Measurements from ENCODE around the gene POU6F2. TPM values are rescaled to one million over a fixed set of nuclear protein-coding genes. Genes with fewer than 3 reads are reported as not detected.
A peak's percentile ranks its signal among the peaks of the same experiment; 100 is the strongest.

Gene POU6F2
- total RNA-seq, 1 donor from 2014 or later, result 0.24 TPM

- intact Hi-C loops (cut with DNase I), result no loop called here
- DNase-seq (ENCODE audit: missing footprints) (no peak), ATAC-seq (no peak)
Observed at GRCh38 chr7:39468261-39468660, 490.6 kb downstream of the POU6F2 start.

- DNase-seq (ENCODE audit: missing footprints) (no peak), ATAC-seq (no peak)
- intact Hi-C loops (cut with DNase I), result no loop called here
Observed at GRCh38 chr7:39468808-39469374, 491.2 kb downstream of the POU6F2 start.

GRCh38 chr7:39480901-39481300, 503.2 kb downstream of the POU6F2 start:
- no peak for DNase-seq (ENCODE audit: missing footprints)
- no peak for ATAC-seq
- intact Hi-C loops (cut with DNase I), result no loop called here

DNA sequence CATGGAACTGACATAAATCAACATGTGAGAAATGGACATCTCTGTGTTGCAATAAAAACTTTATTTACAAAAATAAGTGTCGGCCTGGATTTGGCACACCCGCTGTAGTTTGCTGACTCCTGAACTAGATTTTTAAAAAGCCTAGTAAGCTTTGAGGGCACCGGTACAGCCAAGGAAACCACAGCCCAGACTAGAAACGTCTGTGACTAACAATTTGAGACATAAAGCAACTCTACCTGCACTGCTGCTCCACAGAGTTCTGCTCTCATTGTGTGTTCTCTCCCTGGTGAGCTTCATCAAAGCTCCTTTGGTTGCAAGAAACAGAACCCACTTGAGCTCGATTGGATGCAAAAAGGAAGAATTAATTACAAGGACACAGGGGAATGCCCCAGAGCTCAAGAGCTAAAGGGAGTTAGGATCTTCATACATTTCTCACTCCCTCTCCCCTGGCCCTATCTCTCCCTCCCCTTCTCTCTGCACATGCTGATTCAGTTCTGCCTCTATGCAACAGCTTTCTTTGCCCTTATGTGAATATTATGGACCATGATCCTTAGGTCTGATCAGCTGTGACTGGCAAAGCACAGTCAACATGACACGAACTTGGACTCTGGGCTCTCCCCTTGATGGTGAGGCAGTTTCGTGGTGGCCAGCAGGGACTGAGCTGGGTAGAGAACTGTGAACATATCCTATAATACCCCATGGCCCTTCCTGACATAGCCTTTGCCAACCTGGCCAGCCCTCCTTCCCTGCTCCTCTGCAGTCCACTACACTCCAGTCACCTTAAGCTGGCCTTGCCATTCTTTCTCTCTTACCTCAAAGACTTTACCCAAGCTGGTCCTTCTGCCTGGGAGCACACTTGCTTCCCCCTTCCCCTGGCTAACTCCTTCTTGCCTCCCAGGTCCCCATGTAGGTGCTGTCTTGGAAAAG, 511.0 kb downstream of the POU6F2 start:
- no peak for DNase-seq (ENCODE audit: missing footprints)
- ATAC-seq, result no peak
- intact Hi-C loops (cut with DNase I), result no loop called here

- intact Hi-C loops (cut with DNase I), result no loop called here
- ATAC-seq, result no peak
- DNase-seq (ENCODE audit: missing footprints), result peak; percentile 53
Observed at GRCh38 chr7:39490296-39490695, 512.6 kb downstream of the POU6F2 start.

- intact Hi-C loops (cut with DNase I), result no loop called here
- no peak for DNase-seq (ENCODE audit: missing footprints)
- no peak for ATAC-seq
Observed at GRCh38 chr7:39493934-39494333, 516.2 kb downstream of the POU6F2 start.

GRCh38 chr7:39501358-39501757, 523.6 kb downstream of the POU6F2 start:
- DNase-seq (ENCODE audit: missing footprints) (no peak), ATAC-seq (no peak)
- intact Hi-C loops (cut with DNase I), result no loop called here

DNA sequence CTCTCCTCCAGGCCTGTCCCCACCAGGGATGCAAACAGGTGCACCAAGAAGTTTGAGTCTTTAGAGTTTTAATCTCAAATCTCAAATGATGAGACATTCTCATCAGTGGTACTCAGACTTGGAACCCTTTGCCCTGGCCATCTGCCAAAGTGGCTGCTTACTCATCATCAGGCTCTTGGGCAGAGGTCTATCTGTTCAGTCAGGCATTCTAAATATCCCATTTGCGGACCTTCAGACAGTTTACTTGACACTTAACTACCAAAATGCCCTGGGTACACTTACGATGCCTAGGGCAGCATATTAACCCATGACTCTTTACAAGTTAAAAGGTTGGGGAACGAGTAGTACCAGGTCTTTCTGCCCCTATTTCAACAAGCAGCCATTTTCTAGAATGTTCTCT, 527.3 kb downstream of the POU6F2 start:
- DNase-seq (ENCODE audit: missing footprints) (no peak), ATAC-seq (no peak)
- intact Hi-C loops (cut with DNase I), result no loop called here

- DNase-seq (ENCODE audit: missing footprints) (no peak), ATAC-seq (no peak)
- intact Hi-C loops (cut with DNase I), result no loop called here
Observed at GRCh38 chr7:39507866-39508551, 530.3 kb downstream of the POU6F2 start.

GRCh38 chr7:39509436-39509835, 531.7 kb downstream of the POU6F2 start:
- ATAC-seq (no peak), DNase-seq (ENCODE audit: missing footprints) (no peak)
- intact Hi-C loops (cut with DNase I), result no loop called here

DNA sequence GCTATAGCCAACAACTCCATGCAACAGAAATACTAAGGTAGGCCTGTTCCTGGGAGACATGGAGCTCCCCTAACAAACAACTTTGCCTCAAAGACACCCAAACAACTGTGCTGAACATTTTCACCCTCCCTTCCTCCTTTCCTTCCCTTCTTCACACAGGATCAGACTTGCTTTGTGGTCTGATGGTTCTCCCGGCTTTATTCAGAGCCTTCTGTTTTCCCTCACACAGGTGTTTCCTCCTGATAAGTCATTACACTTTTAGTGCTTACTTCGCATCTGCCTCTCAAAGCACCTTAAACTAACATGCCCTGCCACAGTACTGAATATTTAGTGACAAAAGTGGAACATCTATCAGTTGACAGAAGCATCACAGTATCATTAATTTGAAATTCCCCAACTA, 532.2 kb downstream of the POU6F2 start:
- no peak for ATAC-seq
- intact Hi-C loops (cut with DNase I), result no loop called here
- no peak for DNase-seq (ENCODE audit: missing footprints)

GRCh38 chr7:39510864-39511354, 533.2 kb downstream of the POU6F2 start:
- DNase-seq (ENCODE audit: missing footprints) (no peak), ATAC-seq (no peak)
- intact Hi-C loops (cut with DNase I), result no loop called here

DNA sequence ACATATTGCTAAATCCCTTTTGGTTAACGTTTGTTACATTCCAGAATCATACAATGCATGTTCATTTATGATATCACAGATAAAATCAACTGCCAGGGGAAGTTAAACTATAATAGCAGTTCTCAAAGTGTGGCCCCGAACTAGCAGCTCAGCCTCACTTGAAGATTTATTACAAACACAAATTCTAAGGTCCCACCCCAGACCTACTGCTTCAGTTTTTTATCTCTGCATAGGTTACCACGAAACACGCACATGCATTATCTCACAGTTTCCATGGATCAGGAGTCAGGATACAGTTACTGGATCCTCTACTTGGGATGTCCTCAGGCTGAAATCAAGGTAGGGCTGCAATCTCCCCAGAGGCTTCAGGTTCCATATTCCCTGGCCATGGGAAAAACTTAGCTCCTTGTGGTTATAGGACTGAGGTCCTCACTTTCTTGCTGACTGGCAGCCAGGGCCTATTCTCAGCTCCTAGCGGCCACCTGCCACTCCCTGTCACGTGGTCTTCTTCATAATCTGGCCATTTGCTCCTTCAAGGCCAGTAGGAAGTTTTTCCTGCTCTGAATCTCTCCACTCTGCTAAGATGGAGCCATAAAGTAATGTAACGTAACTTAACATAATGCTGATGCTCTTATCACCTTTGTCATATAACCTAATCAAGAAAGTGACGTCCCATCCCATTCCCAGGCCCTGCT, 538.0 kb downstream of the POU6F2 start:
- intact Hi-C loops (cut with DNase I), result no loop called here
- DNase-seq (ENCODE audit: missing footprints) (no peak), ATAC-seq (no peak)

GRCh38 chr7:39516498-39516897, 538.8 kb downstream of the POU6F2 start:
- no peak for ATAC-seq

DNA sequence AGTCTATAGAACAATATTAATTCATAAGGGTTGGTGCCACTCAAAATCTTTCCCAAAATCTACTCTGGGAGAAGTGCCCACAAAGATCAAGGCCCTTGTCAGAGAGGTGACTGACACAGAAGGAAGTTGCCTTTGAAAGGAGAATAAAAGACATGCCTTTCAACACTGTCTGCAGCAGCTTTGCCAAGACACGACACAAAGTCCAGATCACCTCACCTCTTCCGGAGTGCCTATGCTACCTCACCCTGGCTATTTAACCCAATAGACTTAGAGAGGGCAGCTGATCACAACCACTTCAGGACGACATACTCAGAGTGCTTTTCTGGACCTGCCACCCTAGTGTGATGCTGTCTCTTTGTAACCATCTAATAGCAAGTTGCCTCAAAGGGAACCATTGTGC, 539.5 kb downstream of the POU6F2 start:
- DNase-seq (ENCODE audit: missing footprints) (no peak), ATAC-seq (no peak)
- intact Hi-C loops (cut with DNase I), result no loop called here

More at GRCh38 chr7:39516498-39516897, 538.8 kb downstream of the POU6F2 start:
- intact Hi-C loops (cut with DNase I), result no loop called here
- no peak for DNase-seq (ENCODE audit: missing footprints)

All from Right ventricle myocardium inferior (tissue), 1 donor.